ENCODE measurements around the gene ZNF506.
"Not testable (repeated sequence)": the region's sequence is repeated elsewhere in the genome, so short reads cannot be mapped to it uniquely, and the experiment has no call there.

The ZNF506 gene

DNA sequence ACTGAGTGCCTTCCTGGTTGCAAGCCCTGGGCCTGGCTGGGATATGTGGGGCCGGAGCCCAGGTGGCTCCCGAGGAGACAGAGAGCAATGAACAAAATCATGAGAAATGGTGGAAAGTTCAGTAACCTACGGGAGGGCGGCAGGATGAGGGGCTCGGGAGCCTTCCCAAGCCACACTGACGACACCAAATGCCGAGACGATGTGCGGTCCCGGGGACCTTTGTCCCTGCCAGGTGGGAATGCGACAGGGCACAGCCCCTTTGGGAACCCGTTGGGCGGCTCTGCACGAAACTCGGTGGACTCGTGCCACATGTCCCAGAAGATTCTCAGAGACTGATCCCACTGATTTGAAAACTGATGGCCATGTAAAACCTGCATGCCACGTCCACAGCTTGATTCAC, 76.9 kb downstream of the ZNF506 start:
- Histone ChIP-seq H3K9me3 (ENCODE audit: control insufficient read depth, low read length) (no peaks in the 10 kb centered on the region), H3K36me3 (ENCODE audit: control insufficient read depth, insufficient read depth, low read length) (no peaks in the 10 kb centered on the region), H3K4me3 (ENCODE audit: extremely low read depth, insufficient read depth, low read length, poor library complexity, severe bottlenecking) (no peak overlapping the region), H3K27ac (ENCODE audit: low read depth, low read length, severe bottlenecking) (no peak overlapping the region), H3K4me1 (ENCODE audit: control insufficient read depth, insufficient read depth, low read length, poor library complexity, severe bottlenecking) (no peaks in the 10 kb centered on the region)
- 90 to 93% methylated on average over 17 of the region's 17 CpGs for WGBS, 2 experiments (ENCODE audit: insufficient coverage in 2 of 2)

DNA sequence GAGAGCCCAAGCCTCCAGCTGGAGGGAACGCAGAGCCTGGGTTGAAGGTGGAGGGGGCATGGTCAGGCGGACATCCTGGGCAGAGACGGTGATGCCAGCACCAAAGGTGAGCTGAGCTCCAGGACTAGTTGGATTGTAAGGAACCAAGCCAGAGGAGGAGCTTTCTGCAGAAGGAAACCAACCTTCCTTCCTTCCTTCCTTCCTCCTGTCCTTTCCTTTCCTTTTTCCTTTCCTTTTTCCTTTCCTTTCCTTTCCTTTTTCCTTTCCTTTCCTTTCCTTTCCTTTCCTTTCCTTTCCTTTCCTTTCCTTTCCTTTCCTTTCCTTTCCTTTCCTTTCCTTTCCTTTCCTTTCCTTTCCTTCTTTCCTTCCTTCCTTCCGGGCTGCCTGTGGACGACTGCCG, 77.6 kb downstream of the ZNF506 start:
- not testable (repeated sequence) for H3K27ac ChIP-seq (ENCODE audit: low read depth, low read length, severe bottlenecking); H3K4me1 ChIP-seq (ENCODE audit: control insufficient read depth, insufficient read depth, low read length, poor library complexity, severe bottlenecking); H3K9me3 ChIP-seq (ENCODE audit: control insufficient read depth, low read length); H3K4me3 ChIP-seq (ENCODE audit: extremely low read depth, insufficient read depth, low read length, poor library complexity, severe bottlenecking); H3K36me3 ChIP-seq (ENCODE audit: control insufficient read depth, insufficient read depth, low read length)
- 76 to 91% methylated on average over 3 of the region's 6 CpGs for WGBS, 2 experiments (ENCODE audit: insufficient coverage in 2 of 2)

DNA sequence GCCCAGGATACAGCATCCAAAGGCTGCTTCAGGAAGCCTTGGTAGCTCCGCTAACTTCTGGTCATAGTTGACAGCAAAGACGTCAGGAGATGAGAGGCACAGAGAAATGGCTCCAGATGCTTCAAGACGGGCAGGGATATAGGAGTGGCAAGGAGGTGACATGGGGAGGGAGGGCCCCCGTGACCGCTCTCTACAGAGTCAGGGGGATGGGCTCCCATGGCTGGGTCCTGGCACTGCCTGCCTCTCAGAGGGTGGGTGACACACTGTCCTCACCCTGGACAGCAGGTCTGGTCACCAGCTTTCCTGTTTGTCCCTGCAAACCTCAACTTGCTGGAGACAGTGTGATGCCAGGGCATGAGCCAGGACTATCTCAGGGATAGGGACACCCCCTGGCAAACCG, 78.4 kb downstream of the ZNF506 start:
- H3K27ac ChIP-seq (ENCODE audit: low read depth, low read length, severe bottlenecking): no peak overlapping the region
- H3K36me3 ChIP-seq (ENCODE audit: control insufficient read depth, insufficient read depth, low read length): no peaks in the 10 kb centered on the region
- no peak overlapping the region for H3K4me3 ChIP-seq (ENCODE audit: extremely low read depth, insufficient read depth, low read length, poor library complexity, severe bottlenecking)
- no peaks in the 10 kb centered on the region for H3K4me1 ChIP-seq (ENCODE audit: control insufficient read depth, insufficient read depth, low read length, poor library complexity, severe bottlenecking)
- 81 to 85% methylated on average over 6 of the region's 6 CpGs for WGBS, 2 experiments (ENCODE audit: insufficient coverage in 2 of 2)
- no peaks in the 10 kb centered on the region for H3K9me3 ChIP-seq (ENCODE audit: control insufficient read depth, low read length)

DNA sequence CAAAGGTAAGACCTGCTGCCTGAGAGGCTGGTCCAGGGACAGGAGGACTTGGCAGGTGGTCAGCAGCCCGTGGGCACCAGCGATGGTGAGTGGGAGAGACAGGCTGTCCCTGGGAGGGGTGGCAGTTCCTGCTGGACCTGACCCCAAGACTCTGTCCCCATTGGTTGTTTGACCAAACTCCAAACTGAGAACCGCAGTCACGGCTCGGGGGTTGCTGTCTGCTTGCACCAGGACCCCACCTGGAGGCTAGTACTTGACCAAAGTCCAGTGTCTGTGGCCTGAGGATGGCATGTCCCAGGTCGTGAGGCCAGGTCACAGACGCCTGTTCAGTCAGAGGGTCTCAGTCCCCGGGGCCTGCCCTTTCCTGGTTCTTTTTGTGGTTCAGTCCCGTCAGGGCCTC, 78.8 kb downstream of the ZNF506 start:
- Histone ChIP-seq H3K36me3 (ENCODE audit: control insufficient read depth, insufficient read depth, low read length) (no peaks in the 10 kb centered on the region), H3K27ac (ENCODE audit: low read depth, low read length, severe bottlenecking) (no peak overlapping the region), H3K4me1 (ENCODE audit: control insufficient read depth, insufficient read depth, low read length, poor library complexity, severe bottlenecking) (no peaks in the 10 kb centered on the region), H3K9me3 (ENCODE audit: control insufficient read depth, low read length) (no peaks in the 10 kb centered on the region), H3K4me3 (ENCODE audit: extremely low read depth, insufficient read depth, low read length, poor library complexity, severe bottlenecking) (no peak overlapping the region)
- 83 to 84% methylated on average over 7 to 9 of the region's 9 CpGs for WGBS, 2 experiments (ENCODE audit: insufficient coverage in 2 of 2)

All from mesodermal cell (in vitro differentiated cells).